GM12878 (cell line): ENCODE results near the gene C1orf174. TPM values are rescaled to one million over a fixed set of nuclear protein-coding genes. Genes with fewer than 3 reads are reported as not detected.
A peak's percentile ranks its signal among the peaks of the same experiment; 100 is the strongest.

Experiments used
- ASH2L ChIP-seq: fragments of 300-600, 200-600 bp; sonication (generic); IDR thresholded peaks from 2 replicates; pipeline ENCODE4 v1.6.1; 2017; ENCODE audit warnings: low read depth, mild to moderate bottlenecking, borderline replicate concordance
- CHD1 ChIP-seq: IDR thresholded peaks from 2 replicates; pipeline ENCODE4 v1.6.1; 2012; ENCODE audit warnings: low read depth, low read length, improper control_type of control experiment
- CHD4 ChIP-seq: fragments of 200-600 bp; sonication (generic); IDR thresholded peaks from 2 replicates; pipeline ENCODE4 v1.6.1; 2016; ENCODE audit warnings: mild to moderate bottlenecking
- E2F8 ChIP-seq: fragments of 450-650 bp; IDR thresholded peaks from 2 replicates; pipeline ENCODE4 v1.6.1; 2018; ENCODE audit warnings: mild to moderate bottlenecking, low read depth, moderate library complexity; ENCODE audit not compliant: partially characterized antibody
- EED ChIP-seq: sonication (generic); IDR thresholded peaks from 2 replicates; pipeline ENCODE4 v1.6.1; 2016; ENCODE audit warnings: antibody characterized with exemption, low read depth
- ELK1 ChIP-seq: IDR thresholded peaks from 2 replicates; pipeline ENCODE4 v1.6.1; 2012; ENCODE audit warnings: low read depth, low read length, improper control_type of control experiment
- IKZF2 ChIP-seq, 2 experiments: fragments of 450-650 bp; IDR thresholded peaks; 2 replicates each; pipeline ENCODE4 v1.6.1; 2017; ENCODE audit warnings: mild to moderate bottlenecking in 2 of 2, moderate library complexity in 2 of 2
- POLR2AphosphoS2 ChIP-seq: IDR thresholded peaks from 2 replicates; pipeline ENCODE4 v1.6.1; 2011; ENCODE audit warnings: low read depth, mild to moderate bottlenecking, low read length, improper control_type of control experiment, moderate library complexity
- PRDM15 ChIP-seq: fragments of 450-650 bp; formaldehyde crosslinking; IDR thresholded peaks from 2 replicates; pipeline ENCODE4 v1.4.0; 2020; ENCODE audit warnings: mild to moderate bottlenecking, moderate library complexity
- RBBP5 ChIP-seq: fragments of 200-600 bp; sonication (generic); conservative IDR thresholded peaks from 2 replicates; pipeline ENCODE4 v1.6.1; 2016
- SMC3 ChIP-seq: IDR thresholded peaks from 2 replicates; pipeline ENCODE4 v1.6.1; 2011; ENCODE audit warnings: low read length, improper control_type of control experiment, borderline replicate concordance
- ZBED1 ChIP-seq: IDR thresholded peaks from 2 replicates; pipeline ENCODE4 v1.6.1; 2016; ENCODE audit warnings: borderline replicate concordance
- ZBTB33 ChIP-seq: fragments of 450-650 bp; IDR thresholded peaks from 2 replicates; pipeline ENCODE4 v1.6.1; 2017; ENCODE audit warnings: mild to moderate bottlenecking
- ZNF384 ChIP-seq: IDR thresholded peaks from 2 replicates; pipeline ENCODE4 v1.6.1; 2012; ENCODE audit warnings: low read depth, mild to moderate bottlenecking, low read length, improper control_type of control experiment, borderline replicate concordance
- ZZZ3 ChIP-seq: IDR thresholded peaks from 2 replicates; pipeline ENCODE4 v1.6.1; 2011; ENCODE audit warnings: low read depth; ENCODE audit not compliant: control insufficient read depth, insufficient read length
- polyA plus RNA-seq, 11 experiments: library from polyadenylated mRNA; depleted of rRNA in 4 of 11; unstranded in 6 of 11; stranded (reverse) in 5 of 11; fragments of >200 nt; fragmentation: Nextera tagmentation in 4 of 11; fragmentation: Illumina TruSeq in 1 of 11; extraction: Ambion mirVana in 4 of 11; extraction: Trizol in 1 of 11; gene quantifications; 1 replicate in 1 of 11; 2 replicates in 10 of 11; pipeline versions ENCODE4 v1.2.1 to v1.2.3, GENCODE V29; 2011 to 2016; ENCODE audit warnings: inconsistent platforms in 2 of 11, missing spikeins in 2 of 11, low read depth in 1 of 11
- total RNA-seq, 4 experiments: library from RNA; depleted of rRNA in 3 of 4; stranded (reverse); fragments of >200 nt in 3 of 4; fragmentation: Illumina TruSeq in 1 of 4; extraction: Trizol in 1 of 4; gene quantifications; 2 replicates each; pipeline versions ENCODE4 v1.2.1 to v1.2.3, GENCODE V29; 2013 to 2021

The C1orf174 gene
- total and polyA plus RNA-seq, 10 of the 15 experiments (the other 5 are each of a cell fraction or from before 2014, with no cell fraction given): 17.5 to 35.4 (median 25.1) TPM

GRCh38 chr1:3890389-3891328, 9.4 kb downstream of the C1orf174 start (continued):
- no peak for TF ChIP-seq ZZZ3
- TF ChIP-seq ELK1: no peak
- peak; percentile 85 for TF ChIP-seq EED
- no peak for TF ChIP-seq SMC3
- TF ChIP-seq CHD4: no peak
- TF ChIP-seq CHD1: no peak
- TF ChIP-seq RBBP5: no peak
- TF ChIP-seq IKZF2 (IDR thresholded peaks at IDR 0.05): peak; percentile 19 to 53; a peak in 1 of 4 replicates
- TF ChIP-seq ZBTB33: no peak
- no peak for TF ChIP-seq ASH2L
- TF ChIP-seq POLR2AphosphoS2: no peak
- TF ChIP-seq ZBED1: no peak
- no peak for TF ChIP-seq ZNF384
- no peak for TF ChIP-seq E2F8
- no peak for TF ChIP-seq PRDM15
